Measurements from ENCODE around the gene AUP1. TPM values are rescaled to one million over a fixed set of nuclear protein-coding genes. Genes with fewer than 3 reads are reported as not detected.
"Not testable (repeated sequence)": the region's sequence is repeated elsewhere in the genome, so short reads cannot be mapped to it uniquely, and the experiment has no call there.

The AUP1 gene
- total RNA-seq, 4 donors from 2014 or later: 93.7 to 168 (median 112) TPM

DNA sequence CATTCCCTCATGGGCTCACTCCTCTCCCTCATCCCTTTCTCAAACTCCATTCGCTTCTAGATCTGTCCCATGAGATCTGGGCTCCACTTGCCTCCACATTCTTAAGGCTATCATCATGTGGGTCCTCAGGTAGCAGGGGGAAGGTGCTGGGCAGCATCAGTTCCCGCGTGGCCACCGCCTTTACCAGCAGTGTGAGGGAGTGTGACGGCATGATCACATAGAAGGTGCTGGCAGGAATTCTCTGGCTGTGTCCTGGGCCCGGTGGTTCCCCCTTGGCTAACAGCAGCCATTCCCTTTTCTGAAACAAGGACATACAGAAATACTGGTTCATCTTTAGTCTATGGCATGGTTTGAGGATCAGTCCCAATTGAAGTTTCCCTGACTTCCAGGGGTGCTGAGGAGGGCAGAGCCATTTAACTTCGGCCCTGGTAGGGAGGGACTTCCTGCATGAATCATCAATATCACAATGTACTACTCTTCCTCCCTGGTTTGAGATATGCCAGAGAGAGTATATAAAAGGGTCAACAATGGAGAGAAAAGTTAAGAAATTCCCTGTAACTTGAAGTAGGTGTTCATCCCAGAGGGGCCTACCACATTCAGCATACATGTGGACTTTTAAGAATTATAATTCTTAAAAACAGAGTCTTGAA is 32.7 kb upstream of the AUP1 start:
- H3K4me1 ChIP-seq: no peaks in the 10 kb centered on the region
- H3K27me3 ChIP-seq: no peaks in the 10 kb centered on the region
- TF ChIP-seq CTCF (IDR thresholded peaks at IDR 0.05): no peak
- TF ChIP-seq POLR2A (IDR thresholded peaks at IDR 0.05): no peak
- no peak overlapping the region for H3K27ac ChIP-seq
- intact Hi-C loops (cut with DNase I): no loop called here
- H3K9me3 ChIP-seq: no peaks in the 10 kb centered on the region
- no peaks in the 10 kb centered on the region for H3K36me3 ChIP-seq
- DNase-seq: no peak
- no peak overlapping the region for H3K4me3 ChIP-seq (replicated peaks in 1 of 3)
- WGBS, 2 donors: 74 to 90% methylated on average over 7 of the region's 7 CpGs

DNA sequence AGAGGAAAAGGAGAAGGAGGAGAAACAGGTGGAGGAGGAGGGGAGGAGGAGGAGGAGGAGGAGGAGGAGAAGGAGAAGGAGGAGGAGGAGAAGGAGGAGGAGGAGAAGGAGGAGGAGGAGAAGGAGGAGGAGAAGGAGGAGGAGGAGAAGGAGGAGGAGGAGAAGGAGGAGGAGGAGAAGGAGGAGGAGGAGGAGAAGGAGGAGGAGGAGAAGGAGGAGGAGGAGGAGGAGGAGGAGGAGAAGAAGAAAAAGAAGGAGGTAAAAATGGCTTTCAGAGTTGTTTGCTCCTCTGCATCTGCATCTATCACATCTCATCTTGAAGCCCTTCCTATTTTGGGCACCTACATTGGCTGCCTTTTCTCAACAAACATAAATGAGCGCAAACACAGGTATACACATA is 31.5 kb upstream of the AUP1 start:
- H3K9me3 ChIP-seq; H3K4me3 ChIP-seq (replicated peaks in 1 of 3); H3K4me1 ChIP-seq; H3K36me3 ChIP-seq; H3K27me3 ChIP-seq; H3K27ac ChIP-seq; intact Hi-C loops (cut with DNase I); DNase-seq: not testable (repeated sequence)
- 97 to 100% methylated on average over 1 of the region's 1 CpG for WGBS, 2 donors

- TF ChIP-seq CTCF (IDR thresholded peaks at IDR 0.05) (no peak), POLR2A (IDR thresholded peaks at IDR 0.05) (no peak)
- 68 to 72% methylated on average over 6 of the region's 6 CpGs for WGBS, 2 donors
- Histone ChIP-seq H3K27ac (no peak overlapping the region), H3K36me3 (peaks cover 0 to 6% of the 10 kb centered on the region in 2 donors), H3K4me3 (replicated peaks in 1 of 3) (no peak overlapping the region), H3K4me1 (peaks cover 0 to 2% of the 10 kb centered on the region in 2 donors), H3K27me3 (no peaks in the 10 kb centered on the region), H3K9me3 (no peaks in the 10 kb centered on the region)
- intact Hi-C loops (cut with DNase I): no loop called here
- DNase-seq: no peak
Observed at GRCh38 chr2:74560591-74560990, 31.1 kb upstream of the AUP1 start.

DNA sequence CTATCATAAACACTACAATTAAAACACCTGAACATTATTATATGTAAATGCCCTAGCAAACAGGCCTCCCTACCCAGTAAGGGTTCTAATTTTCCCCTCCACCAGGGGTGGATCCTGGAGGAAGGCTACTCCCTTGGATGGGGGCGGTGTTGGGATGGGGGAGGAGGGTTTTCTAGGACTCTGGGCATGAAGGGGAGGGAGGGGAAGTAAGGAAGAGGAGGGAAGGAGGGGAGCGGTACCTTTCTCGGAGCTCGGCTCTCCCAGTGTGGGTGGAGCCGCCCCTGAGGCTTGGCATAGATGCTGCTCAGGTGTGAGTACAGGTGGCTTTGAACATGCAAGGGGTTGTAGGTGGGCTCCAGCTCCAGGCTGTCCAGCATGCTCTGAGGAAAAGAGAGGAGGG is 30.4 kb upstream of the AUP1 start:
- WGBS, 2 donors: 54 to 59% methylated on average over 5 of the region's 5 CpGs
- no peak for DNase-seq
- intact Hi-C loops (cut with DNase I): no loop called here

GRCh38 chr2:74558284-74559230 is 29.1 kb upstream of the AUP1 start:
- TF ChIP-seq CTCF (IDR thresholded peaks at IDR 0.05): no peak
- Histone ChIP-seq H3K9me3 (no peaks in the 10 kb centered on the region), H3K4me1 (peaks cover 0 to 8% of the 10 kb centered on the region in 2 donors), H3K4me3 (replicated peaks in 1 of 3) (no peak overlapping the region), H3K27me3 (no peaks in the 10 kb centered on the region), H3K27ac (no peak overlapping the region), H3K36me3 (peaks cover 0 to 6% of the 10 kb centered on the region in 2 donors)
- 68 to 75% methylated on average over 5 to 7 of the region's 7 CpGs for WGBS, 2 donors
- no peak for DNase-seq
- intact Hi-C loops (cut with DNase I): no loop called here

More for the DNA sequence above, 30.4 kb upstream of the AUP1 start:
- Histone ChIP-seq H3K9me3 (no peaks in the 10 kb centered on the region), H3K27me3 (no peaks in the 10 kb centered on the region), H3K4me3 (replicated peaks in 1 of 3) (no peak overlapping the region), H3K36me3 (peaks cover 0 to 6% of the 10 kb centered on the region in 2 donors), H3K27ac (no peak overlapping the region), H3K4me1 (peaks cover 0 to 8% of the 10 kb centered on the region in 2 donors)
- TF ChIP-seq CTCF (IDR thresholded peaks at IDR 0.05): no peak

Data from thyroid gland (tissue), 4 donors.